ENCODE data around the gene AMIGO2. TPM values are rescaled to one million over a fixed set of nuclear protein-coding genes. Genes with fewer than 3 reads are reported as not detected.
A peak's percentile ranks its signal among the peaks of the same experiment; 100 is the strongest.

AMIGO2 gene
- total and polyA plus RNA-seq, 9 donors = 13.1 to 65.5 (median 29.2) TPM

GRCh38 chr12:47078733-47079467 lies 859 bp downstream of the AMIGO2 start:
- no peaks in the 10 kb centered on the region for H3K9me3 ChIP-seq
- WGBS, 3 donors = 1 to 4% (median 3%) methylated on average over 17 of the region's 17 CpGs
- peaks cover 10% of the 10 kb centered on the region for H3K4me1 ChIP-seq (ENCODE audit: insufficient read depth)
- H3K36me3 ChIP-seq = no peaks in the 10 kb centered on the region
- DNase-seq = peak; percentile 27 to 55 (median 53)
- H3K27me3 ChIP-seq = no peaks in the 10 kb centered on the region
- peak overlapping the region; percentile 78 for H3K4me3 ChIP-seq
- TF ChIP-seq POLR2A (IDR thresholded peaks at IDR 0.05) (no peak), EP300 (IDR thresholded peaks at IDR 0.05) (no peak), CTCF (IDR thresholded peaks at IDR 0.05) (no peak)
- intact Hi-C loops (cut with DNase I) = no loop called here
- H3K27ac ChIP-seq = peak overlapping the region; percentile 89 to 98

- DNase-seq = no peak
- WGBS, 3 donors = 87 to 96% (median 92%) methylated on average over 8 of the region's 8 CpGs
- Histone ChIP-seq H3K36me3 (no peaks in the 10 kb centered on the region), H3K4me3 (peak overlapping the region; percentile 78), H3K27me3 (no peaks in the 10 kb centered on the region), H3K4me1 (ENCODE audit: insufficient read depth) (peaks cover 10% of the 10 kb centered on the region), H3K9me3 (no peaks in the 10 kb centered on the region), H3K27ac (no peak overlapping the region)
- TF ChIP-seq POLR2A (IDR thresholded peaks at IDR 0.05) (no peak), EP300 (IDR thresholded peaks at IDR 0.05) (no peak), CTCF (IDR thresholded peaks at IDR 0.05) (no peak)
- intact Hi-C loops (cut with DNase I) = no loop called here
Observed at GRCh38 chr12:47078086-47078395, 1.7 kb downstream of the AMIGO2 start.

- Histone ChIP-seq H3K27me3 (no peaks in the 10 kb centered on the region), H3K4me3 (peak overlapping the region; percentile 78), H3K27ac (no peak overlapping the region), H3K9me3 (no peaks in the 10 kb centered on the region), H3K36me3 (no peaks in the 10 kb centered on the region), H3K4me1 (ENCODE audit: insufficient read depth) (peaks cover 10% of the 10 kb centered on the region)
- TF ChIP-seq POLR2A (IDR thresholded peaks at IDR 0.05) = no peak
- TF ChIP-seq CTCF (IDR thresholded peaks at IDR 0.05) = no peak
- TF ChIP-seq EP300 (IDR thresholded peaks at IDR 0.05) = no peak
- no peak for DNase-seq
- 79 to 92% (median 90%) methylated on average over 17 of the region's 17 CpGs for WGBS, 3 donors
- intact Hi-C loops (cut with DNase I) = no loop called here
Observed at GRCh38 chr12:47077206-47078085, 2.3 kb downstream of the AMIGO2 start.

GRCh38 chr12:47075192-47076084 lies 4.3 kb downstream of the AMIGO2 start:
- no peak for TF ChIP-seq POLR2A (IDR thresholded peaks at IDR 0.05)
- no peak for TF ChIP-seq EP300 (IDR thresholded peaks at IDR 0.05)
- no peak for TF ChIP-seq CTCF (IDR thresholded peaks at IDR 0.05)
- no peak overlapping the region for H3K27ac ChIP-seq
- WGBS, 3 donors = 92 to 97% (median 93%) methylated on average over 7 of the region's 7 CpGs
- no peaks in the 10 kb centered on the region for H3K9me3 ChIP-seq
- no peak overlapping the region for H3K4me3 ChIP-seq
- no peaks in the 10 kb centered on the region for H3K27me3 ChIP-seq
- no peaks in the 10 kb centered on the region for H3K36me3 ChIP-seq
- H3K4me1 ChIP-seq (ENCODE audit: insufficient read depth) = peaks cover 10% of the 10 kb centered on the region
- intact Hi-C loops (cut with DNase I) = no loop called here
- no peak for DNase-seq

Measured in ovary (tissue), 9 donors.